Suprapubic skin (tissue), 4 donors: ENCODE results near the gene KRT72. TPM values are rescaled to one million over a fixed set of nuclear protein-coding genes. Genes with fewer than 3 reads are reported as not detected.

Experiments
- DNase-seq, 2 donors: peaks; one replicate each; pipeline ENCODE4 v3.0.0-alpha.2; 2019; ENCODE audit warnings: low spot score in 2 of 2
- H3K27ac ChIP-seq: fragments of 200-600 bp; sonication (generic); one replicate; pipeline ENCODE4 v1.5.1; 2019
- H3K27me3 ChIP-seq: fragments of 200-600 bp; sonication (generic); one replicate; pipeline ENCODE4 v1.5.1; 2019
- H3K36me3 ChIP-seq: fragments of 200-600 bp; sonication (generic); one replicate; pipeline ENCODE4 v1.5.1; 2019
- H3K4me1 ChIP-seq: fragments of 200-600 bp; sonication (generic); one replicate; pipeline ENCODE4 v1.5.1; 2019
- H3K4me3 ChIP-seq: fragments of 200-600 bp; sonication (generic); one replicate; pipeline ENCODE4 v1.5.1; 2019; ENCODE audit warnings: mild to moderate bottlenecking
- H3K9me3 ChIP-seq: fragments of 200-600 bp; sonication (generic); one replicate; pipeline ENCODE4 v1.5.1; 2019
- CTCF ChIP-seq, 2 donors: fragments of 200-600 bp in 1 of 2; fragments of 450-650 bp in 1 of 2; sonication (generic) in 1 of 2; IDR thresholded peaks; one replicate each; pipeline ENCODE4 v1.5.1; 2016 to 2019; ENCODE audit warnings: antibody characterized with exemption in 2 of 2, mild to moderate bottlenecking in 1 of 2, moderate library complexity in 1 of 2
- EP300 ChIP-seq: sonication (generic); formaldehyde crosslinking; IDR thresholded peaks from one replicate; pipeline ENCODE4 v1.6.1; 2017; ENCODE audit warnings: antibody characterized with exemption
- POLR2A ChIP-seq, 2 donors: fragments of 450-650 bp; IDR thresholded peaks; one replicate each; pipeline ENCODE4 v1.6.1; 2017; ENCODE audit warnings: antibody characterized with exemption in 2 of 2, mild to moderate bottlenecking in 2 of 2, moderate library complexity in 2 of 2
- POLR2AphosphoS5 ChIP-seq, 3 donors: sonication (generic); formaldehyde crosslinking; IDR thresholded peaks; one replicate each; pipeline ENCODE4 v1.6.1; 2017; ENCODE audit warnings: antibody characterized with exemption in 3 of 3
- WGBS: methylation state at CpG from one replicate; pipeline ENCODE4 v1.1.5; 2018; 5-methylcytosine and 5-hydroxymethylcytosine counted together
- total RNA-seq, 4 donors: library from RNA; depleted of rRNA; stranded (reverse); fragments of >200 nt; gene quantifications; one replicate each; pipeline ENCODE4 v1.1.0, GENCODE V29; 2016

The KRT72 gene
- total RNA-seq, 4 donors from 2014 or later = 2.0 to 19.2 (median 8.8) TPM

- Histone ChIP-seq H3K9me3 (no peaks in the 10 kb centered on the region), H3K27ac (no peak overlapping the region), H3K4me3 (no peak overlapping the region), H3K36me3 (no peaks in the 10 kb centered on the region), H3K27me3 (peaks cover 2% of the 10 kb centered on the region), H3K4me1 (peaks cover 4% of the 10 kb centered on the region)
- DNase-seq = no peak
- no peak for TF ChIP-seq CTCF (IDR thresholded peaks at IDR 0.05)
- no peak for TF ChIP-seq POLR2A (IDR thresholded peaks at IDR 0.05)
- TF ChIP-seq POLR2AphosphoS5 (IDR thresholded peaks at IDR 0.05) = no peak
- no peak for TF ChIP-seq EP300
- WGBS = 68% methylated on average over 4 of the region's 4 CpGs
Measured at GRCh38 chr12:52633383-52633782, 32.1 kb upstream of the KRT72 start.

- H3K4me1 ChIP-seq = peaks cover 4% of the 10 kb centered on the region
- no peak for TF ChIP-seq CTCF (IDR thresholded peaks at IDR 0.05)
- no peak for TF ChIP-seq POLR2AphosphoS5 (IDR thresholded peaks at IDR 0.05)
- no peak for TF ChIP-seq POLR2A (IDR thresholded peaks at IDR 0.05)
- TF ChIP-seq EP300 = no peak
- DNase-seq = no peak
- H3K4me3 ChIP-seq = no peak overlapping the region
- no peaks in the 10 kb centered on the region for H3K36me3 ChIP-seq
- H3K27ac ChIP-seq = no peak overlapping the region
- H3K9me3 ChIP-seq = no peaks in the 10 kb centered on the region
- no peaks in the 10 kb centered on the region for H3K27me3 ChIP-seq
- 76% methylated on average over 4 of the region's 4 CpGs for WGBS
Measured at GRCh38 chr12:52632656-52633055, 31.4 kb upstream of the KRT72 start.

DNA sequence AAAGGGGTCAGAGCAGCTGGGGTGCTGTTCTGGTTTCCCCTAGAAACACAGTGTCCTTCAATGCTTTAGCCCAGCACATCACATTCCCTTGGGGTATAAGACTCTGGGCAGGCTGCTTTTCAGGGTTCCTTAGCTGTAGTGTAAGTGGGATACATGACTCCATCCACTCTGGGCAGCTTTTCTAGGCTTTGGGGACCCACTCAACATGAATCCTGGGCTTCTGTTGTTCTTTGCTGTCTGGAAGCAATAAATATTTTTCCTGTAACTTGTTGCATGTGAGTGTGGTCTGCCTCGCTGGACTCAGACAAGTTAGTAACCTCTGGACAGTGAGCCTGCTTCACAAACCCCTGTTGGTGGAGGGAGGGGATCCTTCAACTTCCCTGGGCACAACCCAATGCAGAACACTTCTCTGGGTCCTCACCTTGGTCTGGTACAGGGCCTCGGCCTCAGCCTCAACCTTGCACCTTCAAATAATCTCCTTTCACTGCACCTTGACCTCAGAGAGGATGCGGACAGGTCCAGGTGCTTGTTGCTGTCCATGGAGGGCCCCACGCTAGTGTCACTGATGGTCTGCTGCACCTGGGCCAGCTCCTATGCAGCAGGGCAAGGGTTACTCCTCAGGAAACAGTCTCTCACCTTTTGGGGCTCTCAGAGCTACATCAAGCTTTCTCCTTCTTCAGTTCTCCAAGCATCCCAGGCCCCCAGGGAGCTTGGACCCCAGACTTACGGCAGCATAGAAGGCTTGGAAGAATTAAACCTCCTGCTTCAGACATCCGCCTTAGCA is 30.6 kb upstream of the KRT72 start:
- Histone ChIP-seq H3K36me3 (no peaks in the 10 kb centered on the region), H3K27me3 (no peaks in the 10 kb centered on the region), H3K9me3 (no peaks in the 10 kb centered on the region), H3K27ac (no peak overlapping the region), H3K4me1 (peaks cover 4% of the 10 kb centered on the region), H3K4me3 (no peak overlapping the region)
- WGBS = 88% methylated on average over 6 of the region's 6 CpGs
- TF ChIP-seq POLR2AphosphoS5 (IDR thresholded peaks at IDR 0.05) (no peak), CTCF (IDR thresholded peaks at IDR 0.05) (no peak), EP300 (no peak), POLR2A (IDR thresholded peaks at IDR 0.05) (no peak)
- peak in 1 of 2 donors; percentile 34 for DNase-seq

- no peak overlapping the region for H3K27ac ChIP-seq
- no peaks in the 10 kb centered on the region for H3K27me3 ChIP-seq
- H3K4me1 ChIP-seq = peaks cover 4% of the 10 kb centered on the region
- no peaks in the 10 kb centered on the region for H3K9me3 ChIP-seq
- DNase-seq = peak in 1 of 2 donors; percentile 65
- TF ChIP-seq EP300 (no peak), CTCF (IDR thresholded peaks at IDR 0.05) (no peak), POLR2A (IDR thresholded peaks at IDR 0.05) (no peak), POLR2AphosphoS5 (IDR thresholded peaks at IDR 0.05) (no peak)
- no peak overlapping the region for H3K4me3 ChIP-seq
- WGBS = 73% methylated on average over 2 of the region's 4 CpGs
- no peaks in the 10 kb centered on the region for H3K36me3 ChIP-seq
Measured at GRCh38 chr12:52631264-52631663, 30.0 kb upstream of the KRT72 start.

GRCh38 chr12:52630599-52631200 is 29.4 kb upstream of the KRT72 start:
- H3K27ac ChIP-seq = no peak overlapping the region
- TF ChIP-seq EP300 = no peak
- TF ChIP-seq CTCF (IDR thresholded peaks at IDR 0.05) = no peak
- TF ChIP-seq POLR2A (IDR thresholded peaks at IDR 0.05) = no peak
- TF ChIP-seq POLR2AphosphoS5 (IDR thresholded peaks at IDR 0.05) = no peak
- H3K36me3 ChIP-seq = no peaks in the 10 kb centered on the region
- no peaks in the 10 kb centered on the region for H3K27me3 ChIP-seq
- peaks cover 4% of the 10 kb centered on the region for H3K4me1 ChIP-seq
- H3K9me3 ChIP-seq = no peaks in the 10 kb centered on the region
- no peak overlapping the region for H3K4me3 ChIP-seq
- DNase-seq = no peak
- 77% methylated on average over 4 of the region's 4 CpGs for WGBS
